GM21723 (cell line): Measurements from ENCODE around the gene AJAP1.

Source experiments
- ATAC-seq: cut with Tn5 transposase; IDR thresholded peaks from one replicate; pipeline ENCODE4 v1.9.1; 2021; ENCODE audit warnings: mild to moderate bottlenecking, moderate library complexity; ENCODE audit not compliant: unreplicated experiment

Gene AJAP1

GRCh38 chr1:4628992-4629391, 25.4 kb upstream of the AJAP1 start:
- no peak for ATAC-seq

GRCh38 chr1:4630561-4630960, 23.8 kb upstream of the AJAP1 start:
- ATAC-seq: no peak

- ATAC-seq: no peak
Observed at GRCh38 chr1:4631321-4631720, 23.1 kb upstream of the AJAP1 start.

GRCh38 chr1:4633346-4633745, 21.1 kb upstream of the AJAP1 start:
- no peak for ATAC-seq

GRCh38 chr1:4634156-4634792, 20.1 kb upstream of the AJAP1 start:
- ATAC-seq: no peak

GRCh38 chr1:4634793-4635406, 19.5 kb upstream of the AJAP1 start:
- ATAC-seq: no peak

GRCh38 chr1:4636186-4636585, 18.2 kb upstream of the AJAP1 start:
- no peak for ATAC-seq

- ATAC-seq: no peak
Observed at GRCh38 chr1:4636644-4637380, 17.6 kb upstream of the AJAP1 start.

- ATAC-seq: no peak
Observed at GRCh38 chr1:4637616-4638344, 16.6 kb upstream of the AJAP1 start.

GRCh38 chr1:4638345-4638729, 16.1 kb upstream of the AJAP1 start:
- no peak for ATAC-seq

- no peak for ATAC-seq
Observed at GRCh38 chr1:4640931-4641330, 13.5 kb upstream of the AJAP1 start.

GRCh38 chr1:4647391-4647790, 7.0 kb upstream of the AJAP1 start:
- ATAC-seq: no peak

- no peak for ATAC-seq
Observed at GRCh38 chr1:4648657-4649056, 5.8 kb upstream of the AJAP1 start.

GRCh38 chr1:4650481-4650880, 3.9 kb upstream of the AJAP1 start:
- no peak for ATAC-seq

- no peak for ATAC-seq
Observed at GRCh38 chr1:4650981-4651380, 3.4 kb upstream of the AJAP1 start.

- peak; percentile 62 for ATAC-seq
Observed at GRCh38 chr1:4652631-4653327, 1.6 kb upstream of the AJAP1 start.

GRCh38 chr1:4653328-4653660, 1.1 kb upstream of the AJAP1 start:
- ATAC-seq: no peak

- no peak for ATAC-seq
Observed at GRCh38 chr1:4654764-4655673, 610 bp downstream of the AJAP1 start.

GRCh38 chr1:4655674-4656532, 1.5 kb downstream of the AJAP1 start:
- no peak for ATAC-seq
